GM23338 (cell line): ENCODE results near the gene MRS2.

Experiments
- CREB1 ChIP-seq: fragments of 250-450 bp; sonication (Bioruptor Pico); IDR thresholded peaks from 2 replicates; pipeline ENCODE4 v1.5.0; 2020; ENCODE audit warnings: low read depth, mild to moderate bottlenecking, moderate library complexity
- EZH2 ChIP-seq: fragments of 200-600 bp; sonication (generic); IDR thresholded peaks from one replicate; pipeline ENCODE4 v1.8.0; 2017; ENCODE audit warnings: antibody characterized with exemption, mild to moderate bottlenecking, low read depth; ENCODE audit not compliant: unreplicated experiment
- EZH2phosphoT487 ChIP-seq: fragments of 200-600 bp; sonication (generic); IDR thresholded peaks from one replicate; pipeline ENCODE4 v1.8.1; 2018; ENCODE audit warnings: antibody characterized with exemption; ENCODE audit not compliant: unreplicated experiment
- JUNB ChIP-seq: IDR thresholded peaks from one replicate; pipeline ENCODE4 v1.6.1; 2016; ENCODE audit warnings: antibody characterized with exemption; ENCODE audit not compliant: unreplicated experiment
- POLR2AphosphoS5 ChIP-seq: IDR thresholded peaks from 2 replicates; pipeline ENCODE4 v1.6.1; 2016; ENCODE audit warnings: antibody characterized with exemption, low read depth
- TF ChIP-seq, protein P1 (sequence below), 2 experiments: fragments of 200-600 bp in 1 of 2; sonication (generic) in 1 of 2; conservative IDR thresholded peaks; 2 replicates each; pipeline versions ENCODE4 v1.5.1 to v1.6.1; 2016 to 2017; ENCODE audit warnings: antibody characterized with exemption in 2 of 2, low read depth in 2 of 2, mild to moderate bottlenecking in 2 of 2, moderate library complexity in 1 of 2
- TF ChIP-seq, protein P2 (sequence below): IDR thresholded peaks from one replicate; pipeline ENCODE4 v1.6.1; 2018; ENCODE audit warnings: antibody characterized with exemption; ENCODE audit not compliant: unreplicated experiment

DNA sequence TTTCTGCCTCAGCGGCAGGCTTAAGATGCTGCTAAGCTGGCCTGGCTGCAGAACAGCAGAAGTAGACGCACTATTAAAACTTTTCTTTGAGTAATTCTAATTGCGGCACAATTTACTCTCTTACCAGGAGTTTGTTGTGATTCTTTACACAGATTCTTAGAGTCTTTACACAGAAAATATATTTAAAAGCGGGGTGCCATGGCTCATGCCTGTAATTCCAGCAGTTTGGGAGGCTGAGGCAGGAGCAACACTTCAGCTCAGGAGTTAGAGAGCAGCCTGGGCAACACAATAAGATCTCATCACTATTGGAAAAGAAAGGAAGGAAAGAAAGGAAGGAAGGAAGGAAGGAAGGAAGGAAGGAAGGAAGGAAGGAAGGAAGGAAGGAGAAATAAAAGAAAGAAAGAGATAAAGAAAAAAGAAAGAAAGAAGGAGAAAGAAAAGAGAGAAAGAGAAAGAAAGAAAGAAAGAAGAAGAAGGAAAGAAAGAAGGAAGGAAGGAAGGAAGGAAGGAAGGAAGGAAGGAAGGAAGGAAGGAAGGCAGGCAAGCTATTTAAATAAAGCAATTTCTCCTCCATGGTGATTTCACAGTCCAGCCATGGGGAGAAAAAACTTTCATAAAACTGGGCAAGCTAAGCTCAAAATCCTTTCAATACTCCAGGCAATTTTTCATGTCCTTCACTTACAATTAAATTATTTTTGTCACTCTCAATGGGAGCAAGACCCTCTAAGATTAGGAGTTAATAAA is 21.1 kb upstream of the MRS2 start:
- TF ChIP-seq, protein P1, sequence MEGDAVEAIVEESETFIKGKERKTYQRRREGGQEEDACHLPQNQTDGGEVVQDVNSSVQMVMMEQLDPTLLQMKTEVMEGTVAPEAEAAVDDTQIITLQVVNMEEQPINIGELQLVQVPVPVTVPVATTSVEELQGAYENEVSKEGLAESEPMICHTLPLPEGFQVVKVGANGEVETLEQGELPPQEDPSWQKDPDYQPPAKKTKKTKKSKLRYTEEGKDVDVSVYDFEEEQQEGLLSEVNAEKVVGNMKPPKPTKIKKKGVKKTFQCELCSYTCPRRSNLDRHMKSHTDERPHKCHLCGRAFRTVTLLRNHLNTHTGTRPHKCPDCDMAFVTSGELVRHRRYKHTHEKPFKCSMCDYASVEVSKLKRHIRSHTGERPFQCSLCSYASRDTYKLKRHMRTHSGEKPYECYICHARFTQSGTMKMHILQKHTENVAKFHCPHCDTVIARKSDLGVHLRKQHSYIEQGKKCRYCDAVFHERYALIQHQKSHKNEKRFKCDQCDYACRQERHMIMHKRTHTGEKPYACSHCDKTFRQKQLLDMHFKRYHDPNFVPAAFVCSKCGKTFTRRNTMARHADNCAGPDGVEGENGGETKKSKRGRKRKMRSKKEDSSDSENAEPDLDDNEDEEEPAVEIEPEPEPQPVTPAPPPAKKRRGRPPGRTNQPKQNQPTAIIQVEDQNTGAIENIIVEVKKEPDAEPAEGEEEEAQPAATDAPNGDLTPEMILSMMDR (conservative IDR thresholded peaks at IDR 0.05; ENCODE audit: low read depth in 2 of 2) = no peak
- TF ChIP-seq EZH2 (no peak), JUNB (no peak), POLR2AphosphoS5 (no peak), CREB1 (CRISPR knock-in tag) (no peak), EZH2phosphoT487 (no peak)
- TF ChIP-seq, protein P2, sequence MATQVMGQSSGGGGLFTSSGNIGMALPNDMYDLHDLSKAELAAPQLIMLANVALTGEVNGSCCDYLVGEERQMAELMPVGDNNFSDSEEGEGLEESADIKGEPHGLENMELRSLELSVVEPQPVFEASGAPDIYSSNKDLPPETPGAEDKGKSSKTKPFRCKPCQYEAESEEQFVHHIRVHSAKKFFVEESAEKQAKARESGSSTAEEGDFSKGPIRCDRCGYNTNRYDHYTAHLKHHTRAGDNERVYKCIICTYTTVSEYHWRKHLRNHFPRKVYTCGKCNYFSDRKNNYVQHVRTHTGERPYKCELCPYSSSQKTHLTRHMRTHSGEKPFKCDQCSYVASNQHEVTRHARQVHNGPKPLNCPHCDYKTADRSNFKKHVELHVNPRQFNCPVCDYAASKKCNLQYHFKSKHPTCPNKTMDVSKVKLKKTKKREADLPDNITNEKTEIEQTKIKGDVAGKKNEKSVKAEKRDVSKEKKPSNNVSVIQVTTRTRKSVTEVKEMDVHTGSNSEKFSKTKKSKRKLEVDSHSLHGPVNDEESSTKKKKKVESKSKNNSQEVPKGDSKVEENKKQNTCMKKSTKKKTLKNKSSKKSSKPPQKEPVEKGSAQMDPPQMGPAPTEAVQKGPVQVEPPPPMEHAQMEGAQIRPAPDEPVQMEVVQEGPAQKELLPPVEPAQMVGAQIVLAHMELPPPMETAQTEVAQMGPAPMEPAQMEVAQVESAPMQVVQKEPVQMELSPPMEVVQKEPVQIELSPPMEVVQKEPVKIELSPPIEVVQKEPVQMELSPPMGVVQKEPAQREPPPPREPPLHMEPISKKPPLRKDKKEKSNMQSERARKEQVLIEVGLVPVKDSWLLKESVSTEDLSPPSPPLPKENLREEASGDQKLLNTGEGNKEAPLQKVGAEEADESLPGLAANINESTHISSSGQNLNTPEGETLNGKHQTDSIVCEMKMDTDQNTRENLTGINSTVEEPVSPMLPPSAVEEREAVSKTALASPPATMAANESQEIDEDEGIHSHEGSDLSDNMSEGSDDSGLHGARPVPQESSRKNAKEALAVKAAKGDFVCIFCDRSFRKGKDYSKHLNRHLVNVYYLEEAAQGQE = no peak
